Cardiac septum (tissue), 1 donor: ENCODE data around the gene E4F1. TPM values are rescaled to one million over a fixed set of nuclear protein-coding genes. Genes with fewer than 3 reads are reported as not detected.

Source experiments
- DNase-seq: peaks from one replicate; pipeline ENCODE4 v3.0.0-alpha.2; 2020; ENCODE audit warnings: low spot score
- intact Hi-C: fragments of 100-400 bp; cut with DNase I; formaldehyde crosslinking; loops from one replicate; pipeline ENCODE4 v1.14.0; 2022
- total RNA-seq: library from RNA; stranded (reverse); fragmentation: NEBNext Ultra II Directional; extraction: Animal tissue kit (Norgen Biotek cat#: 25700); gene quantifications from one replicate; pipeline ENCODE4 v1.2.1, GENCODE V29; 2021
- donor health status: DM: no; HTN: no; CAD: no.

The E4F1 gene
- total RNA-seq, 1 donor from 2014 or later, result 13.7 TPM

DNA sequence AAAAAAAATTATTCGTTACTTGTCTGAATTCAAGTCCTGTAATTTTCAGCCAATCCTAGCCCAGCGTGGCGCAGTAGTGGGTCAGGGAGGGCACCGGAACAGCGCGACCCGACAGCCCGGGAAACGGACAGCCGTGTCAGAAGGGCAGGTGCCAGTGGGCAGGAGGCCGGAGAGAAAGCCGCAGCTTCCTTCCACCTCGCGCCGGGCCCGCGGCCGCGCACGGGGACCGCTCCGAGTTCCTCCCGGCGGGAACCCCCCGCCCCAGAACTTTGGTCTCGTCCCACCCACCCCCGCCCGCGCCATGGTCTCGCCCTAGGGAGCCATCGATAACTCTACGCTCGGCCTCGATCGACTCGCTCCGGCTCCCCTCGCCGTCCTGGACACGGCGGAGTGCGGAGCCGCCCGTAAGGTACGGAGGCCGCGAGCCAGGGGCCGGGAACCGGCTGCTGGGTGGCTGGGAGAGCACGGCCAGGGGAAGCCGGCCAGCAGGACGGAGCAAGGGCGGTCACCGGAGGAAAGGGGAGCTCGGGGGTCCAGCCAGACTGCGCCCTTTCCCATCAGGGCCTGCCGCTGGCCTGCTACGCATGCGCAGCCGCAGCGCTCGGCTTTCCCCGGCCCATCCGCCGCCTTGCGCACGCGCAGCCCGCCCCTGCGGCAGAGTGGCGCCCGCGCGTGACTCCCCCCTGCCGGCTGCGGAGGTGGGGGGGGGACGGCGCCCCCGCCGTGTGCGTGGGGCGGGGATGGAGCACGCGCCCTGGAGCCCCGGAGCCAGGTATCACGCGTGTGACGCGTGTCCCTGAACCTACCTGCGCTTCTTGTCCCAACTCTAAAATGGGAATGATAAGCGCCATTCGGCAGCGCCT lies 18.1 kb upstream of the E4F1 start, which contains the start of gene MLST8:
TSS of gene MLST8 (plus strand) at position 351 of the 863 bp plus-strand sequence. CDS start 632 bp downstream, outside the sequence.
- intact Hi-C loops, result loop anchor here (5.0 kb wide), 1 partner anchor 48 kb away; the partner anchor contains the start of gene TRAF7

DNA sequence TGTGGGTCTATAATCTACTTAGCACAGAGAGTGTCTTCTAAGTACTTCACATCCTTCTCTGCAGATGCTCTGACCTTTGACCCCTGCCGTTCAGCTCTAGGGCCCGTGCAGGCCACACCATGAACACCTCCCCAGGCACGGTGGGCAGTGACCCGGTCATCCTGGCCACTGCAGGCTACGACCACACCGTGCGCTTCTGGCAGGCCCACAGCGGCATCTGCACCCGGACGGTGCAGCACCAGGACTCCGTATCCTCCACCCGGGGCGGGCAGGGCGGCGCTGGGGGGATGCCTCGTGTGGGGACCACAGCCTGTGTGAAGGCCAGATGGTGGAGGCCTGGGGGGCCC lies 17.5 kb upstream of the E4F1 start:
- intact Hi-C loops, result loop anchor here (5.0 kb wide), 1 partner anchor 49 kb away; the partner anchor contains the start of gene TRAF7
- no peak for DNase-seq

More for the DNA sequence above, 18.1 kb upstream of the E4F1 start, which contains the start of gene MLST8:
- DNase-seq, result peak; percentile 92

DNA sequence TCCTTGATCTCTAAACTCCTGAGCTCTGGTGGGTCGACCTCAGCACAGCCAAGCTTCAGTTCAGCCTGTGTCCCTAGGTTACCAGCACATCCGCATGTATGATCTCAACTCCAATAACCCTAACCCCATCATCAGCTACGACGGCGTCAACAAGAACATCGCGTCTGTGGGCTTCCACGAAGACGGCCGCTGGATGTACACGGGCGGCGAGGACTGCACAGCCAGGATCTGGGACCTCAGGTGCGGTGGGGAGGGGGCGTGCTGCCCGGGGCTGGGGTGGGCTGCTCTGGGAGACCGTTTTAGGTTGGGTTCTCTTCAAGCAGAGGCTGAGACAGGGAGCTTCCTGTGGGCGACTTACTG lies 17.0 kb upstream of the E4F1 start:
- no peak for DNase-seq
- intact Hi-C loops, result loop anchor here (5.0 kb wide), 1 partner anchor 49 kb away; the partner anchor contains the start of gene TRAF7

DNA sequence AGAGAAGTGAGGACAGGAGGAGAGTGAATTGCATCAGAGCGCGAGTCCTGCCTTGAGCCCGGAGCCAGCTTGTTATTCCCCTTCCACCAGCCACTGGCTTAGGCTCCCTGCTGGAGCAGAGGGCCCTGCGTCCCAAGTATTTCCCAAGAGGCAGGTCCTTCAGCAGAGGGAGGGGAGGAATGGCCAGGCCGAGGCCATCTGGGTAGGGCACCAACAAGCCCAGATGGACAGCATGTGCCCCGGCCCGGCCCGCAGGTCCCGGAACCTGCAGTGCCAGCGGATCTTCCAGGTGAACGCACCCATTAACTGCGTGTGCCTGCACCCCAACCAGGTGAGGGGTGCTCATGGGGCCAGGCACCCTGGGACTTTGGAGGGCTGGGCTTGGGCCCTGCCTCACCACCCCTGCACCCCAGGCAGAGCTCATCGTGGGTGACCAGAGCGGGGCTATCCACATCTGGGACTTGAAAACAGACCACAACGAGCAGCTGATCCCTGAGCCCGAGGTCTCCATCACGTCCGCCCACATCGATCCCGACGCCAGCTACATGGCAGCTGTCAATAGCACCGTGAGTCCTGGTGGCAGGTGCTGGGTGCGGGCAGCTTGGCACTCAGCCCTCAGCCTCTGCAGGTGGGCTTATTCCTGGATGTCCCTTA lies 16.5 kb upstream of the E4F1 start:
- no peak for DNase-seq
- intact Hi-C loops, result loop anchor here (5.0 kb wide), 1 partner anchor 50 kb away; the partner anchor contains the start of gene TRAF7

DNA sequence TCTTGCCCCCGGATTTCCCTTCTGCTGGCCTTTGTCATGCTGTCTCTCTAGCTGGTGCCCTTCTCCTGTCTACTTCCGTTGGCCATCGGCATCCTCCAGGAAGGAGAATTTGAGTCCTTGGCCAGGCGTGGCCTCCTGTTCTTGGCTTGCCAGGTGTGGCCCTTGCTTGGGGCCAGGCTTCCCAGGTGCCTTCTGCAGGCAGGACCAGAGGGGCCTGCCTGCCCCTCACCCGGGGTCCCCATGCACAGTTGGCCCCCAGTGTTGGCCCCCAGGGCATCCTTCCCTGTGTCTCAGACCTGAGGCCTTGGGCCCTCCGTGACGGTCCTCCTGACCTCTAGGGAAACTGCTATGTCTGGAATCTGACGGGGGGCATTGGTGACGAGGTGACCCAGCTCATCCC lies 15.5 kb upstream of the E4F1 start:
- no peak for DNase-seq
- intact Hi-C loops, result loop anchor here (5.0 kb wide), 1 partner anchor 51 kb away; the partner anchor contains the start of gene TRAF7

DNA sequence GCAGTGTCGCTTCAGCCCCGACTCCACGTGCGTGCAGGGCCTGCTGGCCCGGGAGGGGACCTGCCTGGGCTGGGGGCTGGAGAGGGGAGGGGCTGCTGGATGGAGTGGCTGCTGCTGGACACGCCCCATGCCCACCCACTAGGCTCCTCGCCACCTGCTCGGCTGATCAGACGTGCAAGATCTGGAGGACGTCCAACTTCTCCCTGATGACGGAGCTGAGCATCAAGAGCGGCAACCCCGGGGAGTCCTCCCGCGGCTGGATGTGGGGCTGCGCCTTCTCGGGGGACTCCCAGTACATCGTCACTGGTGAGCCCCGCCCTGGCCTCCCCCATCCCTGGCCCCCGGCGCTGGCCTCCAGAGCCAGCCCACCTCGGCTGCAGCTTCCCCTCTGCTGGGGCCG lies 15.1 kb upstream of the E4F1 start:
- intact Hi-C loops, result loop anchor here (5.0 kb wide), 1 partner anchor 51 kb away; the partner anchor contains the start of gene TRAF7
- DNase-seq, result no peak

DNA sequence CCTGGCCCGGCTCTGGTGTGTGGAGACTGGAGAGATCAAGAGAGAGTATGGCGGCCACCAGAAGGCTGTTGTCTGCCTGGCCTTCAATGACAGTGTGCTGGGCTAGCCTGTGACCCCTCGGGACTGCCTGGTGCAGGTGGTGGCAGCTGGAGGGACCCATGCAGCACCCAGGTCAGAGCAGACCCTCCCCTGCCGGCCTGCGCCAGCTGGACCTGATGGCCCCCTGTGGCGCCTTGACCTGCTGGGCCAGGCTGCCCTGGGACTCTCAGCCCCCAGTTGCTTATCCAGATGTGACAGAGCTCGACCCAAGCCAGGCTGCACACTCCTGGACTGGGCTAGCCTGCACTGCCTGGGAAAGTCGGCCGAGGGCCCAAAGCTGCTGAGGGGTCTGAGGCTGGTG lies 14.6 kb upstream of the E4F1 start:
- intact Hi-C loops, result loop anchor here (5.0 kb wide), 1 partner anchor 51 kb away; the partner anchor contains the start of gene TRAF7
- no peak for DNase-seq

DNA sequence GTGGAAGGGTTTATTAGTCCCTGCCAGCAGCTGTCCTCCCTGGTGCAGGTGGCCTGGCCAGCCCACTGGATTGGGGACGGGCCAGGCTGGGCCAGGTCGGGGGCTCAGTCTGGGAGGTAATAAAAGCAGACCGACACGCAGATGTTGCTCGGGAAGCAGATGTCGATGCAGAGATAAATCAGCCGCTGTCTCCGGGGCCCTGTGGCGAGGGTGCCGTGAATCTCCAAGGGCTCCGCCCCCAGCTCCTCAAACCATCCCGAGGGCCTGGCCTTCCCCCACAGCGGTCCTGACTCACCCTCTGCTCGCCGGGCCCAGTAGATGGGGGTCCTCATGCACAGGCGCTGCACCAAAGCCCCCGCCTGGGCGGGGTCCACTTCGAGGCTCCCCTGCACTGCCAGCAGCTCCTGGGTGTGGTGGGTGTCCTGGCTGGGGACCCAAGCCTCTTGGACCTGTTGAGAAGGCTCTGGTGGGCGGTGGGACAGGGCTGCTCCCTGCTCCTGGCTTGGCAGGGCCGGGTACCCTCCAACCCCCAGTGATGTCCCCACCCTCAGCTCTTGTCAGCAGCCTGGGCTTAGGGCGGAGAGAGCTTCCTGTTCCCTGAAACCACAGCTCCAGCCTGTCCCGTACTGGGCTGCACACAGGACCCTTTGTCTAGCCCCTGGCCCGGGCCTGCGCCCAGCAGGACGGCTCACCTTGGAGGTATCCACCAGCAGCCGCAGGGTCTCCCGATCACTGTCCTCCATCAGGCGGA lies 14.0 kb upstream of the E4F1 start:
- no peak for DNase-seq
- intact Hi-C loops, result loop anchor here (5.0 kb wide), 2 partner anchors 43 to 52 kb away; partner anchors contain the start of genes ECI1 and TRAF7

DNA sequence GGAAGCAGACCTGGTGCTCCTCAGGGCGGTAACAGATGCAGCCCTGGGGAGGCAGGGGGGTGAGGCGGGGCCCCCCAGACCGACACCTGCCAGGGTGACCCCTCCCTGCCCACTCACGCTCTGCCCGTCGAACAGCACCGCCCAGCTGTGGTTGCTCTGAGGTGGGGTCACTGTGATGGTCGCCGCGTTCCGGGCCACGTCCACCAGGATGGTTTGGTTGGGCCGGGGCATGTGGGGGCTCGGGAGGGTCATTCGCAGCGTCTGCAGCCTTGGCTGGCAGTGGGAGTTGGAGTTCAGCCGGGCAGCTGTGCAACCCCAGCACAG lies 13.4 kb upstream of the E4F1 start:
- no peak for DNase-seq
- intact Hi-C loops, result loop anchor here (5.0 kb wide), 1 partner anchor 42 kb away; the partner anchor contains the start of gene ECI1

DNA sequence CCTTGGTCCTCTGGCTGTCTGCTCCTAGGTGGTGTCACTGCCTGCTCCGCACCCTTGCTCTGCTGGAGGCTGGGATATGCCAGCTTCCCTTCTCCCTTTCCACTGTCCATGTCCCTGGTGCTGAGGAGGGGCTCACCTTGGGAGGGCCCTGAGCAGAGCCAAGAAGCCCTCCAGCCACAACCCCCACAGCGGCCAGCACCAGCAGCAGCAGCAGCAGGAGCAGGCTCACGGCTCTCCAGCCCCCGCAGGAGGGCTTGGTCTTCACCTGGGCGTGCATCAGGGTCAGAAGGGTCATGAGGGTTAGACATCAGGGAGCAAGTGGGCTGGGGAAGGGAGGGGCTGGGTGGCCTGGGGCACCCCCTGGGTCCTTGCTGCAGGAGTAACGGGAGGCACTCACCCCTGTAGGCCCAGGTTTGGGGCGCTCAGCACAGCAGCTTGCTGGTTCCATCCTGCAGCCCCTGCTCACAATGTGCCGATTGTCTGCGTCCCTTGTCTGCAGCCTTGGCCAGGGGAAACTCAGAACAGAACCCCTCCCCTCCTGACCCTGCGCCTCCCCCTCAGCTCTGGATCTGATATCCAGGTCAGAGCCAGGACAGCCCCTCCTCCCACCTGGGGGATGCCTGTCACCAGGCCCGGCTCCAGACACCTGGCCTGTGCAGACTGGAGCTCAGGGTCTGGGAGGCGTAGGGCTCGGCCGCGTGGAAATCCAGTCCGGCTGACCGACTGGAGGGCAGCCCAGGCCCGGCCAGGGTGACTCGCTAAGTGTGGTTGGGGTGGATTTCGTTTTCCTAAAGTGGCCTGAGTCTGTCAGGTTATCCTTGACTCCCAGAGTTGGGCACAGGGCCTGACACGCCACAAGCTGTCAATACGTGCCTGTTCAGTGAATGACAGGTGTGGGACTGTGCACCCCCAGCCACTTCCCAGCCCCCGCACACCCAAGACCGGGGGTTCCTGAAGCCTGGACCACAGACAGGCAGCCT lies 12.7 kb upstream of the E4F1 start, which contains the start of gene BRICD5:
TSS of gene BRICD5 (minus strand) at position 478 of the 980 bp plus-strand sequence. CDS start at position 448, 30 bp downstream.
- intact Hi-C loops, result loop anchor here (5.0 kb wide), 1 partner anchor 42 kb away; the partner anchor contains the start of gene ECI1
- no peak for DNase-seq

DNA sequence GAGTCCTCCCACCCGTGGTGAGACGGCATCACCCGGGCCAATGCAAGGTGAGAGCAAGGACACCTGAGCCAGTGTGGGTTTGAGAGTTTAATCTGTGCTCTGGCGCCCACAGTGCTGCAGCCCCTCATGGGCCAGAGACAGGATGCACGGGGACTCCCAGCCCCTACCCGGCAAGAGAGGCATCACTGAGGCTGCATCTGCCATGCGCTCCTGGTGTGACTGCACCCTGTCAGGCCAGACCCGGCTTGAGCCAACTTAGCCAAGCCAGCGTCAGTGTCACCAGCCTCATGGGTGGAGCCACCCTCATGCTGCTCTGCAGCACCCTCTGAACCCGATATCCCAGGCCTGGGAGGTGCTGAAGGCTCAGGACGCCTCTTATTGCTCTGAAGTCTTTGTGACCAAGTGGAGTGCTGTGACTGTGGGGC lies 11.5 kb upstream of the E4F1 start:
- intact Hi-C loops, result loop anchor here (5.0 kb wide), 1 partner anchor 40 kb away; the partner anchor contains the start of gene ECI1
- DNase-seq, result no peak

DNA sequence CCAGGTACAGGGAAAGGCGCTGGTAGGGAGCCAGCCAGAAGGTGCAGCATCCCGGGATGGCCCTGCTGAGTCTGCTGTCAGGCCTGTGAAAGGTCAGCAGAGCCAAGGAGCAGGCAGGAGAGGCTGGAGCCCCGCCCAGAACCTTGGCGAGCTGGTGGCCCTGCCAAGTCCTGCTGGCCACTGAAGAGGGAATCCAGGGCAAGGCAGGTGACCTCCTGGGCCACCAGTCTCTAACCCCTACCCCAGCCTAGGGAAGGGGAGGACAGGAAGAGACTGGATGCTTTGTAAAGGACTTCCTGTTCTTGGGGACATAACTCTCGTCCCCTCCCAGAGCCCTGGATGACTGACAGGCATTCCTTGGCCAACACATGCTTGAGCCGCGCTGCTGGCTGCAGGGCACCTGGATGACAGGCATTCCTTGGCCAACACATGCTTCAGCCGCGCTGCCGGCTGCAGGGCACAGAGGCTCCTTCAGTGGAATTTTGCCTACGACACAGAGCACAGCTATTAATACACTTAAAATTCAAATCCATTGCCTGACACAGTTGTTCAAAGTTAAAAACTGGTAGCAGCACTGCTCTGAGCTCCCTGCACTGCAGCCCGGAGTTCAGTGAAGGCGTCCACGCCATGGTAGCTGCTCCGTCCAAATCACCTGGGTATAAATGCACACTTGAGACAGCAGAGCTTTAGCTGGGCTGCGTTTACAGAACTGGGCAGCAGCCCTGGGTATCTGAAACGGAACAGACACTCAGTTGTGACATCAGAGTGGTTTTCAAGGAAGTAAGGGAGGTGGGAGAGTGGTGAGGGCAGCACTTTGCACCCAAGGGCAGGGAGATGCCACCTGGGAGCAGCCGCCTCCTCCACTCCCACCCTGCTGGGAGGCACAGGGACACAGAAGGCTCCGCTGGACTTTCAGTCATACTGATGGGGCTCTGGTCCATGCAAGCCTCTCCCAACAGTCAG lies 10.7 kb upstream of the E4F1 start:
- intact Hi-C loops, result loop anchor here (5.0 kb wide), 1 partner anchor 40 kb away; the partner anchor contains the start of gene ECI1
- DNase-seq, result no peak

DNA sequence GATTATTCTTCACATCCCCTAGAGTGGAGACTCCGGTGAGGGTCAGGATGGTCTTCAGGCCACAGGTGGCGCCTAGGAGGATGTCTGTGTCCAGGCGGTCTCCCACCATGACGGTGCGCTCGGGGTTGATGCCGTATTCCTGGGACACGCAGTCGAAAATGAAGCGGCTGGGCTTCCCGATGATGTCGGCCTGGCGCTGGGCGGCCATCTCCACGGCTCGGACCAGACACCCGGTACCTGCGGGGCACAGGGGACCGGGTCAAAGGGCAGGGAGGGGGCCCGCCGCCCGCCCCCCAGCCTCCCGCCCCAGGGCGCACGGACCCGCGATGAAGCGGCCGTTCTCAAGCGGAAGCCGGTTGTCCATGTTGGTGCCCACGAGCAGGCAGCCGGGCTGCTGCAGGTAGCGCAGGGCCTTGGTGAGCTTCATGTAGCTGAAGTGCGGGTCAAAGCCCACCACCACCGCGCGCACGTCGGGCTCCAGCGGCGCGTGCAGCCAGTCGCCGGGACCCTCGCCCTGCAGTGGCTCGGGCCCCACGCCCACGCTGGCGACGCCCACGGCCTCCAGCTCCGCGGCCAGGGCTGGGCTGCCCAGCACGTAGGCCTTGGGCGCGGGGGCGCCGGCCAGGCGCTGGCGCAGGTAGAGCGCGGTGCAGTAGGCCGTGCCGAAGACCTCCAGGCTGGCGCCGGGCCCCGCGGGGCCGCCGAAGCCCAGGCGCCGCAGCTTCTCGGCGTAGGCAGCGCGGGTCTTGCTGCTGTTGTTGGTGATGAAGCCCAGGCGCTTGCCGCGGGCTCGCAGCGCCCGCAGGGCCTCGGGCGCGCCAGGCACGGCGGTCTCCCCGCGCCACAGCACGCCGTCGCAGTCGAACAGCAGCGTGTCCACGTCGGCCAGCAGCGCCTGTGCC lies 9.3 kb upstream of the E4F1 start:
- intact Hi-C loops, result loop anchor here (5.0 kb wide), 1 partner anchor 38 kb away; the partner anchor contains the start of gene ECI1
- DNase-seq, result no peak

DNA sequence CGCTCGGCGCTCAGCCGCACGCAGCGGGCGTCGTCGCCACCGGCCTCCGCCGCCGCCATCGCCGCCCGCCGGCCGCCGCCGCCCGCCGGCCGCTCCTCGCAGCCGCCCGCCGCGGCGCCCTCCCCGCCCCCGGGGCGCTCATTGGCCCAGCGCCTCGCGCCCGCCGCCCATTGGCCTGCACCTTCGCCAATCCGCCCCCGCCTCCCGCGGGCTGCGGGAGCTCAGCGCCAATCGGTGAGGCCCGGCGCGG lies 8.7 kb upstream of the E4F1 start, which contains the start of gene PGP:
TSS of gene PGP (minus strand) at position 122 of the 250 bp plus-strand sequence. CDS start at position 59, 63 bp downstream.
- intact Hi-C loops, result loop anchor here (5.0 kb wide), 1 partner anchor 38 kb away; the partner anchor contains the start of gene ECI1
- no peak for DNase-seq

DNA sequence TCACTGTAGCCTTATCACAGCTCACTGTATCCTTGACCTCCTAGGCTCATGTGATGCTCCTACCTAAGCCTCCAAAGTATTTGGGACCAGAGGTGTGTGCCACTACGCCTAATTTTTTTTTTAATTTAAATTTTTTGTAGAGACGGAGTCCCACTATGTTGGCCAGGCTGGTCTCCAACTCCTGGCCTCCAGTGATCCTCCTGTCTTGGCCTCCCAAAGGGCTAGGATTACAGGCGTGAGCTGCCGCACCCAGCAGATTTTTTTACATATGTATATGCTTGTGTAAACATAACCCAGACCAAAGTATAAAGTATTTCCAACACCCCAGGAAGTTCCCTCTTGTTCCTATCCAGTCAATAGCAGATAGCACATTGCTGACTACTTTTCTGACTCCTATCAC lies 7.1 kb upstream of the E4F1 start:
- no peak for DNase-seq
- intact Hi-C loops, result no loop called here

DNA sequence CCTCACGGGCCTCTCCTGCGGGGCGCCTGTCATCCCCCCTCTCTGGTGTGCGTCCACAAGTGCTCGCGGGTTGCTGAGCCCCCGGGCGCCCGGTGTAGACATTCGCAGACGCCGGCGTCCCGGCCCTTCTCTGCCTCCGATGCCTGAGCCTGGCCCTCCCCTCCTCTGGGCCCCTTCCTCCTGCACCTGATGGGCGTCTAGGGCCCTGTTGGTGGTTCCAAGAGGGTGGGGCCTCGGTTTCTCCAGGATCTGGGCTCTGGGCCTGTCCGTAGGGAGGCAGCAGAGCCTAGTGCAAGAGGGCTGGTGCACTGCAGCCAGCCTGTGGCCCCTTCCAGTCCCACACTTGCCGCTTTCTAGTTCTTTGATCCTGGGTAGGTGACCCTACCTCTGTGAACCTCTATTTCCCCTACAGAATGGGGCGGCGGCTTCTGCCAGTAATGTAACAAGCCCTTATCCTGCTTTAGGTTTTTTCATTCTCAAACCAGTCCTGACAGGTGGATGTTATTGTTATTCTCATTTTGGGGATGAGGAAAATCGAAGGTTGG lies 623 bp downstream of the E4F1 start:
- intact Hi-C loops, result no loop called here
- no peak for DNase-seq
